NCI-H774 (cell line): ENCODE measurements around the gene TBC1D3B.
"Not testable (repeated sequence)": the region's sequence is repeated elsewhere in the genome, so short reads cannot be mapped to it uniquely, and the experiment has no call there.

ENCODE experiments used
- DNase-seq: peaks from one replicate; lab custom pipeline; 2025; lab: John Stamatoyannopoulos, UW

TBC1D3B gene

GRCh38 chr17:36128411-36128978 lies 47.9 kb downstream of the TBC1D3B start:
- no peak for DNase-seq

GRCh38 chr17:36127911-36128310 lies 48.5 kb downstream of the TBC1D3B start:
- no peak for DNase-seq

- no peak for DNase-seq
These were observed 49.1 kb downstream of the TBC1D3B start for GRCh38 chr17:36127199-36127893.

- no peak for DNase-seq
These were observed 51.3 kb downstream of the TBC1D3B start for GRCh38 chr17:36124879-36125824.

- DNase-seq = no peak
These were observed 53.0 kb downstream of the TBC1D3B start for GRCh38 chr17:36123431-36123830.

- DNase-seq = not testable (repeated sequence)
These were observed 55.3 kb downstream of the TBC1D3B start for GRCh38 chr17:36121099-36121498.

- DNase-seq = no peak
These were observed 56.2 kb downstream of the TBC1D3B start for GRCh38 chr17:36120221-36120620.

GRCh38 chr17:36118477-36119353 lies 57.7 kb downstream of the TBC1D3B start:
- DNase-seq = no peak

GRCh38 chr17:36117505-36118382 lies 58.7 kb downstream of the TBC1D3B start:
- DNase-seq = no peak
